Cardiac fibroblast (primary cell): ENCODE results near the gene DMBT1.

ENCODE experiments used
- DNase-seq, 2 donors: peaks; one replicate each; pipeline versions ENCODE4 v3.0.0 to v3.0.0-alpha.2; 2010; ENCODE audit warnings: low read depth in 2 of 2
- H3K4me3 ChIP-seq, 2 donors: replicated peaks in 1 of 2; 1 replicate in 1 of 2; 2 replicates in 1 of 2; pipeline ENCODE4 v1.5.1; 2011; ENCODE audit warnings: low read depth in 2 of 2, low read length in 2 of 2, mild to moderate bottlenecking in 2 of 2, moderate library complexity in 1 of 2
- CTCF ChIP-seq: IDR thresholded peaks from one replicate; pipeline ENCODE4 v1.5.1; 2011; ENCODE audit warnings: low read depth, mild to moderate bottlenecking, low read length, inconsistent platforms

The DMBT1 gene

GRCh38 chr10:122630526-122630925, 70.0 kb downstream of the DMBT1 start:
- no peak for DNase-seq
- TF ChIP-seq CTCF = no peak
- H3K4me3 ChIP-seq = no peak overlapping the region

- no peak for DNase-seq
- no peak overlapping the region for H3K4me3 ChIP-seq
- TF ChIP-seq CTCF = no peak
Measured at GRCh38 chr10:122632031-122632430, 71.5 kb downstream of the DMBT1 start.

GRCh38 chr10:122632576-122632975, 72.0 kb downstream of the DMBT1 start:
- DNase-seq = no peak
- TF ChIP-seq CTCF = no peak
- H3K4me3 ChIP-seq = no peak overlapping the region

- TF ChIP-seq CTCF = no peak
- DNase-seq = no peak
- H3K4me3 ChIP-seq = no peak overlapping the region
Measured at GRCh38 chr10:122636953-122637352, 76.4 kb downstream of the DMBT1 start.

- TF ChIP-seq CTCF = no peak
- no peak overlapping the region for H3K4me3 ChIP-seq
- DNase-seq = no peak
Measured at GRCh38 chr10:122637376-122637775, 76.8 kb downstream of the DMBT1 start.

GRCh38 chr10:122638106-122638505, 77.6 kb downstream of the DMBT1 start:
- no peak for TF ChIP-seq CTCF
- no peak for DNase-seq
- no peak overlapping the region for H3K4me3 ChIP-seq

- DNase-seq = no peak
- H3K4me3 ChIP-seq = no peak overlapping the region
- TF ChIP-seq CTCF = no peak
Measured at GRCh38 chr10:122639801-122640200, 79.2 kb downstream of the DMBT1 start.
